ENCODE data around the gene TKFC.

The TKFC gene

DNA sequence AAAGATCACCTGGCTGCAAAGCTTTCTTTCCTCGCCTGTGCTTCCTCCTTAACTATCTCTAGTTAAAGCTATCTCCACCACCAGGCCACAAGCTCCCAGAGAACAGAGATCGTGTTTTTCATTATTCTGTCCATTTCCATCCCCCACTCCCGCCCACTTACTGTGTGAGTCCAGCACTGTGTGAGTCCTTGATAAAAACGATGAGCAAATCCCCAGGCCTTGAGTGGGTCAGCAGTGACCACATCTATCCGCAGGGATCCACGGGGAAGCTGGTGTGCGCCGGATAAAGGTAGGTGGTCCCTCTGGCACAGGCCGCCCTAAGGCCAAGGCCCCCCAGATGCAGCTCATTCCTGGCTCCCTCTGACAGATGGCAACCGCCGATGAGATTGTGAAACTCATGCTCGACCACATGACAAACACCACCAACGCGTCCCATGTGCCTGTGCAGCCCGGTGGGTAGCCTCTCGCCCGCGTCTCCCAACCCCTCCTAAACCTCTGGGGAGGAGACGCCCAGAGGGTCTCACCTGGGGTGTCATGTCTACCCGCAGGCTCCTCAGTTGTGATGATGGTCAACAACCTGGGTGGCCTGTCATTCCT, 9.3 kb downstream of the TKFC start:
- H3K27ac ChIP-seq (ENCODE audit: insufficient read depth in 1 of 2, low read depth in 1 of 2, low read length in 2 of 2, poor library complexity in 1 of 2, severe bottlenecking in 2 of 2): no peak overlapping the region
- H3K36me3 ChIP-seq (ENCODE audit: control insufficient read depth in 4 of 4, insufficient read depth in 4 of 4, low read length in 3 of 4): peaks cover 2 to 54% (median 31%) of the 10 kb centered on the region in 4 experiments
- no peak for DNase-seq
- 99% methylated on average over 18 of the region's 20 CpGs for WGBS (ENCODE audit: insufficient coverage)
- CTCF ChIA-PET: interaction anchor here (10.1 to 10.5 kb wide), 2 partner anchors 16 to 45 kb away, joined by 244 to 341 read pairs; partner anchors contain the start of genes CYB561A3, TMEM138 and TMEM216
- POLR2A ChIA-PET: no interaction called here
- H3K9me3 ChIP-seq (ENCODE audit: control extremely low read depth in 1 of 5, control insufficient read depth in 4 of 5, insufficient read depth in 2 of 5, low read depth in 1 of 5, low read length in 4 of 5): no peaks in the 10 kb centered on the region
- no peak overlapping the region for H3K4me3 ChIP-seq (ENCODE audit: control insufficient read depth in 1 of 7, extremely low read depth in 1 of 7, insufficient read depth in 4 of 7, low read depth in 2 of 7, low read length in 6 of 7)
- no peaks in the 10 kb centered on the region for H3K27me3 ChIP-seq (replicated peaks in 2 of 5; ENCODE audit: control insufficient read depth in 4 of 5, insufficient read depth in 5 of 5, low read length in 4 of 5)
- peaks cover 0 to 13% (median 9%) of the 10 kb centered on the region in 4 experiments for H3K4me1 ChIP-seq (ENCODE audit: control extremely low read depth in 1 of 4, control insufficient read depth in 4 of 4, insufficient read depth in 4 of 4, low read length in 3 of 4)

DNA sequence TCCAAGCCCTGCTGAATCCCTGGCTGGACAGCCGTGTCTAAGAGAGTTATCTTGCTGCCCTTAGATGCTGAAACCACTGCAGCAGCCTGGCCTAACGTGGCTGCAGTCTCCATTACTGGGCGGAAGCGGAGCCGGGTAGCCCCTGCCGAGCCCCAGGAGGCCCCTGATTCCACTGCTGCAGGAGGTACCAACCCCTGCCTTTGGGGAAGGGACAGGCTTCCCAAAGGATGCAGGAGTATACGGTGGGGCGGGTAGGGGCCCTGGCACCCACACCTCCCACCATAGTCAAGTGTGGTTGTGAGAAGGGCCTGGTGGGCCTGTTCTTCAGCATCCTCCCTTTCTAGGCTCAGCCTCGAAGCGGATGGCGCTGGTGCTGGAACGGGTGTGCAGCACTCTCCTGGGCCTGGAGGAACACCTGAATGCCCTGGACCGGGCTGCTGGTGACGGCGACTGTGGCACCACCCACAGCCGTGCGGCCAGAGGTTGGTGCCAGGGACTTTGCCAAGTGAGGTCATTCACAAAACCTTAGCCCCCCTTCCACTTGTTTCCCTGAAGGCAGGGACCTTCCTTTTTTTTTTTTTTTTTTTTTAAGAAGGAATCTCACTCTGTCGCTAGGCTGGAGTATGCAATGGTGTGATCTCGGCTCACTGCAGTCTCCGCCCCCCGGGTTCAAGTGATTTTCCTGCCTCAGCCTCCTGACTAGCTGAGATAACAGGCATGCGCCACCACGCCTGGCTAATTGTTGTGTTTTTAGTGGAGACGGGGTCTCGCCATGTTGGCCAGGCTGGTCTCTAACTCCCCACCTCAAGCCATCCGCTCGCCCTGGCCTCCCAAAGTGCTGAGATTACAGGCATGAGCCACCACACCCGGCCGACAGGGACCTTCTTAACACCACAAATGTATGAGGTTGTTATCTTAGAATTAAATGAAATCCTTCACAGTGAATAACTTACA, 11.0 kb downstream of the TKFC start:
- DNase-seq: no peak
- peaks cover 2 to 61% (median 26%) of the 10 kb centered on the region in 4 experiments for H3K36me3 ChIP-seq (ENCODE audit: control insufficient read depth in 4 of 4, insufficient read depth in 4 of 4, low read length in 3 of 4)
- H3K4me3 ChIP-seq (ENCODE audit: control insufficient read depth in 1 of 7, extremely low read depth in 1 of 7, insufficient read depth in 4 of 7, low read depth in 2 of 7, low read length in 6 of 7): no peak overlapping the region
- no peaks in the 10 kb centered on the region for H3K9me3 ChIP-seq (ENCODE audit: control extremely low read depth in 1 of 5, control insufficient read depth in 4 of 5, insufficient read depth in 2 of 5, low read depth in 1 of 5, low read length in 4 of 5)
- H3K4me1 ChIP-seq (ENCODE audit: control extremely low read depth in 1 of 4, control insufficient read depth in 4 of 4, insufficient read depth in 4 of 4, low read length in 3 of 4): peaks cover 0 to 13% (median 9%) of the 10 kb centered on the region in 4 experiments
- CTCF ChIA-PET: no interaction called here
- no peaks in the 10 kb centered on the region for H3K27me3 ChIP-seq (replicated peaks in 2 of 5; ENCODE audit: control insufficient read depth in 4 of 5, insufficient read depth in 5 of 5, low read length in 4 of 5)
- POLR2A ChIA-PET: no interaction called here
- 98% methylated on average over 17 of the region's 29 CpGs for WGBS (ENCODE audit: insufficient coverage)
- no peak overlapping the region for H3K27ac ChIP-seq (ENCODE audit: insufficient read depth in 1 of 2, low read depth in 1 of 2, low read length in 2 of 2, poor library complexity in 1 of 2, severe bottlenecking in 2 of 2)

DNA sequence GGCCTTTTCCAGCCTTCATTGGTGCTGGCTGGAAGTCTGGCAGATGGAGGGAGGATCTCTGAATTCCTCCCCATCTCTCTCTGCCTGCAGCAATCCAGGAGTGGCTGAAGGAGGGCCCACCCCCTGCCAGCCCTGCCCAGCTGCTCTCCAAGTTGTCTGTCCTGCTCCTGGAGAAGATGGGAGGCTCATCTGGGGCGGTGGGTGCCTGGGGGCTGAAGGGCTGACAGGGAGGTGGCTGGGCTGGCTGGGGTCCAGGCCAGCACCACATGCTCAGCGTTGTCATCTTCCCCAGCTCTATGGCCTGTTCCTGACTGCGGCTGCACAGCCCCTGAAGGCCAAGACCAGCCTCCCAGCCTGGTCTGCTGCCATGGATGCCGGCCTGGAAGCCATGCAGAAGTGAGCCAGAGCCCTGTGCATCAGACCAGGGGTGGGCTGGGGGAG, 12.2 kb downstream of the TKFC start:
- ChIA-PET CTCF (no interaction called here), POLR2A (no interaction called here)
- 90% methylated on average over 3 of the region's 4 CpGs for WGBS (ENCODE audit: insufficient coverage)

GRCh38 chr11:61345954-61346843, 13.2 kb downstream of the TKFC start:
- H3K36me3 ChIP-seq (ENCODE audit: control insufficient read depth in 4 of 4, insufficient read depth in 4 of 4, low read length in 3 of 4): peaks cover 2 to 67% (median 33%) of the 10 kb centered on the region in 4 experiments
- ChIA-PET POLR2A (interaction anchor here (0.8 to 1.1 kb wide), 2 partner anchors 18 to 55 kb away, joined by 3 to 5 read pairs; no protein-coding TSS in a partner anchor), CTCF (interaction anchor here (0.8 to 1.8 kb wide), 7 partner anchors 12 to 92 kb away, joined by 3 to 10 read pairs (median 3); partner anchors contain the start of gene TMEM138)
- H3K27ac ChIP-seq (ENCODE audit: insufficient read depth in 1 of 2, low read depth in 1 of 2, low read length in 2 of 2, poor library complexity in 1 of 2, severe bottlenecking in 2 of 2): no peak overlapping the region
- no peak overlapping the region for H3K4me3 ChIP-seq (ENCODE audit: control insufficient read depth in 1 of 7, extremely low read depth in 1 of 7, insufficient read depth in 4 of 7, low read depth in 2 of 7, low read length in 6 of 7)
- no peaks in the 10 kb centered on the region for H3K9me3 ChIP-seq (ENCODE audit: control extremely low read depth in 1 of 5, control insufficient read depth in 4 of 5, insufficient read depth in 2 of 5, low read depth in 1 of 5, low read length in 4 of 5)
- H3K27me3 ChIP-seq (replicated peaks in 2 of 5; ENCODE audit: control insufficient read depth in 4 of 5, insufficient read depth in 5 of 5, low read length in 4 of 5): no peaks in the 10 kb centered on the region
- peaks cover 0 to 13% (median 9%) of the 10 kb centered on the region in 4 experiments for H3K4me1 ChIP-seq (ENCODE audit: control extremely low read depth in 1 of 4, control insufficient read depth in 4 of 4, insufficient read depth in 4 of 4, low read length in 3 of 4)
- no peak for DNase-seq
- whole genome bisulfite sequencing (ENCODE audit: insufficient coverage): 78% methylated on average over 11 of the region's 14 CpGs

More for the DNA sequence above, 12.2 kb downstream of the TKFC start:
- Histone ChIP-seq H3K27ac (ENCODE audit: insufficient read depth in 1 of 2, low read depth in 1 of 2, low read length in 2 of 2, poor library complexity in 1 of 2, severe bottlenecking in 2 of 2) (no peak overlapping the region), H3K27me3 (replicated peaks in 2 of 5; ENCODE audit: control insufficient read depth in 4 of 5, insufficient read depth in 5 of 5, low read length in 4 of 5) (no peaks in the 10 kb centered on the region), H3K4me3 (ENCODE audit: control insufficient read depth in 1 of 7, extremely low read depth in 1 of 7, insufficient read depth in 4 of 7, low read depth in 2 of 7, low read length in 6 of 7) (no peak overlapping the region), H3K36me3 (ENCODE audit: control insufficient read depth in 4 of 4, insufficient read depth in 4 of 4, low read length in 3 of 4) (peaks cover 2 to 67% (median 31%) of the 10 kb centered on the region in 4 experiments), H3K9me3 (ENCODE audit: control extremely low read depth in 1 of 5, control insufficient read depth in 4 of 5, insufficient read depth in 2 of 5, low read depth in 1 of 5, low read length in 4 of 5) (no peaks in the 10 kb centered on the region), H3K4me1 (ENCODE audit: control extremely low read depth in 1 of 4, control insufficient read depth in 4 of 4, insufficient read depth in 4 of 4, low read length in 3 of 4) (peaks cover 0 to 13% (median 9%) of the 10 kb centered on the region in 4 experiments)
- no peak for DNase-seq

GRCh38 chr11:61347916-61348461, 15.0 kb downstream of the TKFC start:
- CTCF ChIA-PET: interaction anchor here (1.0 to 22.6 kb wide), 4 partner anchors 10 to 37 kb away, joined by 4 to 244 read pairs (median 10); partner anchors contain the start of genes DDB1 and TKFC
- no peak overlapping the region for H3K27ac ChIP-seq (ENCODE audit: insufficient read depth in 1 of 2, low read depth in 1 of 2, low read length in 2 of 2, poor library complexity in 1 of 2, severe bottlenecking in 2 of 2)
- peaks cover 7 to 69% (median 37%) of the 10 kb centered on the region in 4 experiments for H3K36me3 ChIP-seq (ENCODE audit: control insufficient read depth in 4 of 4, insufficient read depth in 4 of 4, low read length in 3 of 4)

GRCh38 chr11:61349189-61349751, 16.2 kb downstream of the TKFC start:
- H3K9me3 ChIP-seq (ENCODE audit: control extremely low read depth in 1 of 5, control insufficient read depth in 4 of 5, insufficient read depth in 2 of 5, low read depth in 1 of 5, low read length in 4 of 5): no peaks in the 10 kb centered on the region
- no peak overlapping the region for H3K27ac ChIP-seq (ENCODE audit: insufficient read depth in 1 of 2, low read depth in 1 of 2, low read length in 2 of 2, poor library complexity in 1 of 2, severe bottlenecking in 2 of 2)
- no peaks in the 10 kb centered on the region for H3K27me3 ChIP-seq (replicated peaks in 2 of 5; ENCODE audit: control insufficient read depth in 4 of 5, insufficient read depth in 5 of 5, low read length in 4 of 5)
- CTCF ChIA-PET: interaction anchor here (1.7 to 22.6 kb wide), 3 partner anchors 11 to 36 kb away, joined by 4 to 244 read pairs (median 16); partner anchors contain the start of genes DDB1 and TKFC
- no peak overlapping the region for H3K4me3 ChIP-seq (ENCODE audit: control insufficient read depth in 1 of 7, extremely low read depth in 1 of 7, insufficient read depth in 4 of 7, low read depth in 2 of 7, low read length in 6 of 7)
- peaks cover 0 to 13% (median 9%) of the 10 kb centered on the region in 4 experiments for H3K4me1 ChIP-seq (ENCODE audit: control extremely low read depth in 1 of 4, control insufficient read depth in 4 of 4, insufficient read depth in 4 of 4, low read length in 3 of 4)
- POLR2A ChIA-PET: no interaction called here
- 97% methylated on average over 11 of the region's 12 CpGs for WGBS (ENCODE audit: insufficient coverage)
- DNase-seq: no peak
- peaks cover 5 to 69% (median 40%) of the 10 kb centered on the region in 4 experiments for H3K36me3 ChIP-seq (ENCODE audit: control insufficient read depth in 4 of 4, insufficient read depth in 4 of 4, low read length in 3 of 4)

More at GRCh38 chr11:61347916-61348461, 15.0 kb downstream of the TKFC start:
- Histone ChIP-seq H3K27me3 (replicated peaks in 2 of 5; ENCODE audit: control insufficient read depth in 4 of 5, insufficient read depth in 5 of 5, low read length in 4 of 5) (no peaks in the 10 kb centered on the region), H3K4me1 (ENCODE audit: control extremely low read depth in 1 of 4, control insufficient read depth in 4 of 4, insufficient read depth in 4 of 4, low read length in 3 of 4) (peaks cover 0 to 13% (median 9%) of the 10 kb centered on the region in 4 experiments), H3K9me3 (ENCODE audit: control extremely low read depth in 1 of 5, control insufficient read depth in 4 of 5, insufficient read depth in 2 of 5, low read depth in 1 of 5, low read length in 4 of 5) (no peaks in the 10 kb centered on the region), H3K4me3 (ENCODE audit: control insufficient read depth in 1 of 7, extremely low read depth in 1 of 7, insufficient read depth in 4 of 7, low read depth in 2 of 7, low read length in 6 of 7) (no peak overlapping the region)
- DNase-seq: no peak
- POLR2A ChIA-PET: interaction anchor here (1.0 kb wide), 1 partner anchor 18 kb away, joined by 3 read pairs; no protein-coding TSS in a partner anchor
- WGBS (ENCODE audit: insufficient coverage): 90% methylated on average over 10 of the region's 11 CpGs

All from common myeloid progenitor, CD34-positive (primary cell).